Measurements from ENCODE around the gene AKAP6.
"Not testable (repeated sequence)": the region's sequence is repeated elsewhere in the genome, so short reads cannot be mapped to it uniquely, and the experiment has no call there.

AKAP6 gene

DNA sequence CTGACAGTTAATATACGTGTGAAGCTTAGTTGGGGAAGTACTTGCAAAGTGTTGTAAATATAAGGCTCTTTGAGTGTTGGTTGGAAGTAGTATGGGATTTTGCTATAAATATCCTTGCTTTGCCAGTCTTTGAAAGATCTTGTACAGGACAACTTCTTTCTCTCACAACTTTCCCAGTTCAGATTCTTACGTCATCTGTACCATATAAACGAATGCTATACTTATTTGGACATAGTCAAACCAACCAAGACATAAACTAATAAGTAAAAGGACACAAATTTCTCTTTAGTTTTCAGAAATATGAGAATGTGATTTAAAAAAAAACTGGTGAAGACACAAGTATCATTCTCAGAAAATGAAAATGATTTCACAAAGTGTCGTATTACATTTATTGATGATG is 456.5 kb downstream of the AKAP6 start:
- WGBS, 2 experiments (ENCODE audit: insufficient coverage in 2 of 2), result 0 to 40% methylated on average over 1 to 2 of the region's 4 CpGs
- no peaks in the 10 kb centered on the region for H3K9me3 ChIP-seq (ENCODE audit: control insufficient read depth, low read length)
- H3K4me3 ChIP-seq (ENCODE audit: extremely low read depth, insufficient read depth, low read length, poor library complexity, severe bottlenecking), result no peak overlapping the region
- H3K36me3 ChIP-seq (ENCODE audit: control insufficient read depth, insufficient read depth, low read length), result no peaks in the 10 kb centered on the region
- no peak overlapping the region for H3K27ac ChIP-seq (ENCODE audit: low read depth, low read length, severe bottlenecking)
- H3K4me1 ChIP-seq (ENCODE audit: control insufficient read depth, insufficient read depth, low read length, poor library complexity, severe bottlenecking), result no peaks in the 10 kb centered on the region

DNA sequence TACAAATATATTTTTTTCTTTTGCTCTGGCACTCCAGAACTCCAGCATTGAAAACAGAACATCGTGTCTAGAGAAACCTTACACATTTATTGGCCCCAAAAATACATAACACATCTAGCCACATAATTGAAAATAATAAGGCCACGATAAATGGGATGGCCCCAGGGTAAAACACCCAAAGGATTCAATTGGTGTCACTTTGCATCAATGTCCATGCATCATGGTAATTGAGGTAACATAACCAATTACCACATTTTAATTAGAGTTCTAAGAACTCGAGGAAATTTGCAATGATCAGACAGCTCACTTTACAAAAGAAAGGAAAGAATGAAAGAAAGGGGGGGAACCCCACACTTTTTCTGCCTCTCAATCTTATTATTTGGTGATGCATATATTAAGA is 457.8 kb downstream of the AKAP6 start:
- Histone ChIP-seq H3K36me3 (ENCODE audit: control insufficient read depth, insufficient read depth, low read length) (no peaks in the 10 kb centered on the region), H3K27ac (ENCODE audit: low read depth, low read length, severe bottlenecking) (no peak overlapping the region), H3K4me3 (ENCODE audit: extremely low read depth, insufficient read depth, low read length, poor library complexity, severe bottlenecking) (no peak overlapping the region), H3K9me3 (ENCODE audit: control insufficient read depth, low read length) (no peaks in the 10 kb centered on the region), H3K4me1 (ENCODE audit: control insufficient read depth, insufficient read depth, low read length, poor library complexity, severe bottlenecking) (no peaks in the 10 kb centered on the region)
- WGBS, 2 experiments (ENCODE audit: insufficient coverage in 2 of 2), result 75 to 100% methylated on average over 1 to 2 of the region's 3 CpGs

DNA sequence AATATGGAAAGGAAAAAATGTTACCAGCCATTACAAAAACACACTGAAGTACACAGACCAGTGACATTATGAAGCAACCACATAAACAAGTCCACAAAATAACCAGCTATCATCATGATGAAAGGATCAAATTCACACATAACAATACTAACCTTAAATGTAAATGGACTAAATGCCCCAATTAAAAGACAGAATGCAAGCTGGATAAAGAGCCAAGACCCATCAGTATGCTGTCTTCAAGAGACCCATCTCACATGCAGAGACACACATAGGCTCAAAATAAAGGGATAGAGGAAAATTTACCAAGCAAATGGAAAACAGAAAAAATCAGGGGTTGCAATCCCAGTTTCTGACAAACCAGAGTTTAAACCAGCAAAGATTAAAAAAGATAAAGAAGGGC is 463.9 kb downstream of the AKAP6 start:
- not testable (repeated sequence) for H3K9me3 ChIP-seq (ENCODE audit: control insufficient read depth, low read length); H3K36me3 ChIP-seq (ENCODE audit: control insufficient read depth, insufficient read depth, low read length); H3K27ac ChIP-seq (ENCODE audit: low read depth, low read length, severe bottlenecking); H3K4me1 ChIP-seq (ENCODE audit: control insufficient read depth, insufficient read depth, low read length, poor library complexity, severe bottlenecking); H3K4me3 ChIP-seq (ENCODE audit: extremely low read depth, insufficient read depth, low read length, poor library complexity, severe bottlenecking)

DNA sequence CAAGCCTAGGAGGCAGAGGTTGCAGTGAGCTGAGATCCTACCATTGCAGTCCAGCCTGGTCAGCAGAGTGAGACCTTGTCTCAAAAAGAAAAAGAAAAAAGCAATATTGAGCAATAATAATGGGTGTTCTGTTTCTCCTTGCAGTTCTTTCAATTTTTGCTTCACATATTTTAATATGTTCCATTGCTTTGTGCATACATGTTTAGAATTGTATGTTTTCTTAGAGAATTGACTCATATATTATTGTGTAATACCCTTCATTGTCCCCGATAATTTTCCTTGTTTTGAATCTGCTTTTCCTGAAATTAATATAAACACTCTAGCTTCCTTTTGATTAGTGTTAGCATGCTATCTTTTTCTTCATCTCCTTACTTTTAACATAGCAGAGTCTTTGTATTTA is 471.2 kb downstream of the AKAP6 start:
- Histone ChIP-seq H3K9me3 (ENCODE audit: control insufficient read depth, low read length) (peaks cover 6% of the 10 kb centered on the region), H3K4me3 (ENCODE audit: extremely low read depth, insufficient read depth, low read length, poor library complexity, severe bottlenecking) (no peak overlapping the region), H3K36me3 (ENCODE audit: control insufficient read depth, insufficient read depth, low read length) (no peaks in the 10 kb centered on the region), H3K4me1 (ENCODE audit: control insufficient read depth, insufficient read depth, low read length, poor library complexity, severe bottlenecking) (no peaks in the 10 kb centered on the region), H3K27ac (ENCODE audit: low read depth, low read length, severe bottlenecking) (no peak overlapping the region)
- WGBS, 2 experiments (ENCODE audit: insufficient coverage in 2 of 2), result no CpG with 5 or more reads among the region's 1 CpG

DNA sequence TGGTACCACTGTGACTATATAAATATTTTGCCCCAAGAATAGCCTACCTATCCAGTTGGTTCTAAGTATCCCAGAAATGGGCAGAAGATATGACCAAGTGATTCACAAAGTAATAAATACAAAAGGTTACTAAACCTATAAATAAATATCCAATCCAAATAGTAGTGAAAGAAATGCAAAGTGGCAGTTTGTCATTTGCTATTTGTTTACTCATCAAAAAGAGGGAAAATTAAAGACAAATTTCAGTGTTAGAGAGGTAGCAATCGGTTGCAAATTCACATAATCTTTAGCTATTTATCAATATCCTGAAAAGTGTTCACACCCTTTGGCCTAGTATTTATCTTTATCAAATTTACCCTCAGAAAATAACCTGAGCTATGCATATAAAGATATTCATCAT is 473.2 kb downstream of the AKAP6 start:
- WGBS, 2 experiments (ENCODE audit: insufficient coverage in 2 of 2), result no CpG with 5 or more reads among the region's 1 CpG

DNA sequence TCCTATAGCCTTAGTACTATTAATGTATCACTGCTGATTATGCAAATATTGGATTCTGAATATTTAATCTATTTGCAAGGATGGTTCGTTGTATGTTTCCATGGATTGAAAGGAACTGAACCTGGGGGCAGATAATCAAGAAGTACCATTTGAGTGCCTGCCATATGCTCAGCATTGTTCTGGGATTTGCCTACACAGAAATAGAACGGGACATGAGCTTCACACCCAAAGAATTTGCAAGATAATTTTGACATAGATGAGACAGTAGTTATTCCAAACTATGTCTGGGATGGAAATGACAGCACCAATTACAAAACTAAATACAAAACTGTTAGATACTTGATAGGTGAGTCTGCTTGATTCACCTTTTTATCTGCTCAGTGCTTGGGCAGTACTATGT is 476.9 kb downstream of the AKAP6 start:
- Histone ChIP-seq H3K4me1 (ENCODE audit: control insufficient read depth, insufficient read depth, low read length, poor library complexity, severe bottlenecking) (no peaks in the 10 kb centered on the region), H3K9me3 (ENCODE audit: control insufficient read depth, low read length) (peaks cover 6% of the 10 kb centered on the region), H3K36me3 (ENCODE audit: control insufficient read depth, insufficient read depth, low read length) (no peaks in the 10 kb centered on the region), H3K27ac (ENCODE audit: low read depth, low read length, severe bottlenecking) (no peak overlapping the region), H3K4me3 (ENCODE audit: extremely low read depth, insufficient read depth, low read length, poor library complexity, severe bottlenecking) (no peak overlapping the region)
- 80 to 83% methylated on average over 1 of the region's 2 CpGs for WGBS, 2 experiments (ENCODE audit: insufficient coverage in 2 of 2)

More for the DNA sequence above, 473.2 kb downstream of the AKAP6 start:
- Histone ChIP-seq H3K9me3 (ENCODE audit: control insufficient read depth, low read length) (peaks cover 6% of the 10 kb centered on the region), H3K4me1 (ENCODE audit: control insufficient read depth, insufficient read depth, low read length, poor library complexity, severe bottlenecking) (no peaks in the 10 kb centered on the region), H3K4me3 (ENCODE audit: extremely low read depth, insufficient read depth, low read length, poor library complexity, severe bottlenecking) (no peak overlapping the region), H3K36me3 (ENCODE audit: control insufficient read depth, insufficient read depth, low read length) (no peaks in the 10 kb centered on the region), H3K27ac (ENCODE audit: low read depth, low read length, severe bottlenecking) (no peak overlapping the region)

DNA sequence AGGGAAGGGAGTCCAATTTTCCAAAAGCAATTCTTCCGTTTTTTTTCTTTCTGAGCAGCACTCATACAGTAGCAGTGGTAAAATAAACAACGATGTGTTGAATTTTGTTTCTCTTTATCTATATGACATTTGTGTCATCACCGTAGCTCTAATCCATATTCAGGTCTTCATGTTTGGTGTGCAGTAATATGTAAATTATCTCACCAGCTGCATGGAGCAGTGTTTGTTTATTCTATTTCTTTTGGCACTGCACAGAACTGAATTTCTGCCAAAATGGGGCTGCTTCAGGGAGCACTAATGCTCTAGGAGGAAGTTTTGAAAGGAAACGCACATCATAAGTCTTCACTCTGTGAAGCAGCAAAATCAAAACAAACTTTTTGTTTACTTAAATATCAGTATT is 479.5 kb downstream of the AKAP6 start:
- Histone ChIP-seq H3K4me1 (ENCODE audit: control insufficient read depth, insufficient read depth, low read length, poor library complexity, severe bottlenecking) (no peaks in the 10 kb centered on the region), H3K4me3 (ENCODE audit: extremely low read depth, insufficient read depth, low read length, poor library complexity, severe bottlenecking) (no peak overlapping the region), H3K27ac (ENCODE audit: low read depth, low read length, severe bottlenecking) (no peak overlapping the region), H3K36me3 (ENCODE audit: control insufficient read depth, insufficient read depth, low read length) (no peaks in the 10 kb centered on the region), H3K9me3 (ENCODE audit: control insufficient read depth, low read length) (peaks cover 6% of the 10 kb centered on the region)
- no CpG with 5 or more reads among the region's 4 CpGs for WGBS, 2 experiments (ENCODE audit: insufficient coverage in 2 of 2)

DNA sequence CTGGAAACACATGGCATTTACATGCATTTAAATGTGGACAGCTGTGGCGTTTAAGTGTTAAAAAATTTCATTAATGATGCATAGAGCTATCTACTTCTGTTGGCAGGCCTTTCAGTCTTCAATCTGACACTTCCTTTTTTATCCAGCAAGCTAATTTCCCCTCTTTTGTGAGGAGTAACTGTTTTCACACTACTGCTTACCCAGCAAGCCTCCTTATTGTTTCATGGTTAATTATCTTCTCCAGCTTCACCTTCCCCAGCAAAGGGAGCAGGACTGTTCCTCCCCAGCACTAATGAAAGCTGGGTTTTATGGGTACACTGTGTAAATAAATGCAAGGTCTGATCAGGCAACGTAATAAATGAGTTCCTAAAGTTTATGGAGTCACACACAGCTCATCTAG is 480.2 kb downstream of the AKAP6 start:
- no peak overlapping the region for H3K27ac ChIP-seq (ENCODE audit: low read depth, low read length, severe bottlenecking)
- peaks cover under 1% of the 10 kb centered on the region for H3K9me3 ChIP-seq (ENCODE audit: control insufficient read depth, low read length)
- WGBS, 2 experiments (ENCODE audit: insufficient coverage in 2 of 2), result 35 to 75% methylated on average over 1 to 2 of the region's 2 CpGs
- H3K4me1 ChIP-seq (ENCODE audit: control insufficient read depth, insufficient read depth, low read length, poor library complexity, severe bottlenecking), result no peaks in the 10 kb centered on the region
- H3K36me3 ChIP-seq (ENCODE audit: control insufficient read depth, insufficient read depth, low read length), result no peaks in the 10 kb centered on the region
- no peak overlapping the region for H3K4me3 ChIP-seq (ENCODE audit: extremely low read depth, insufficient read depth, low read length, poor library complexity, severe bottlenecking)

DNA sequence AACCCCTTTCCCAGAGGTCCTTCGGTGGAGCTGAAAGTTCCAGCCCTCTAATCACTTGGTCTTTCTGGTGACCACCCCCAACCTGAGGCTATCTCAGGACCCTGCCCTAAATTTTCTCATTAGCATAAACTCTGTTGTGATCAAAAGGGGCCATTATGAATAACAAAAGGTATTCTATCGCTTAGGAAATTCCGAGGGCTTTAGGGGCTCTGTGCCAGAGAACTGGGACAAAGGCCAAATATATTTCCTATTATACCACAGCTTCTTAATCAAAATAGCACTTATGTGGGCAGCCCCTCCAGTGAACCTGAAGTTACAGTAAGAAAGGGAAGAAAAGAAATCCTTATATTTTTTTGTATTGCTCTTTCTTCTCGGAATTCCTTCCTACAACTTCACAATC is 484.3 kb downstream of the AKAP6 start:
- H3K9me3 ChIP-seq (ENCODE audit: control insufficient read depth, low read length), result no peaks in the 10 kb centered on the region
- WGBS, 2 experiments (ENCODE audit: insufficient coverage in 2 of 2), result no CpG with 5 or more reads among the region's 4 CpGs
- no peaks in the 10 kb centered on the region for H3K4me1 ChIP-seq (ENCODE audit: control insufficient read depth, insufficient read depth, low read length, poor library complexity, severe bottlenecking)
- H3K36me3 ChIP-seq (ENCODE audit: control insufficient read depth, insufficient read depth, low read length), result no peaks in the 10 kb centered on the region
- H3K4me3 ChIP-seq (ENCODE audit: extremely low read depth, insufficient read depth, low read length, poor library complexity, severe bottlenecking), result no peak overlapping the region
- H3K27ac ChIP-seq (ENCODE audit: low read depth, low read length, severe bottlenecking), result no peak overlapping the region

DNA sequence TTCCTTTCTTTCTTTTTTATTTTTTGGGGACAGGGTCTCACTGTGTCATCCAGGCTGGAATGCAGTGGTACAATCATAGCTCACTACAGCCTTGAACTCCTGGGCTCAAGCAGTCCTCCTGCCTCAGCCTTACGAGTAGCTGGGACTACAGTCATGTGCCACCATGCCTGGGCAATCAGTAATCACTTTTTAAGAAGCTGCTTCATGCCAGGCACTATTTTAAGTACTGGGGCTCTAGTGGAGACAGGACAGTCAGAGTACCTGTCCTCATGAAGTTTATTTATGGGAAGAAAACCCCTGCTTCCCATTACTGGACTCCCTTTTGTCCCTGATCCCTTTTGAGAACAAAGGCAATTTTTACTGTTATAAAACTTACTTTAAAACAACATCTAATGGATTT is 485.6 kb downstream of the AKAP6 start:
- 60 to 100% methylated on average over 1 of the region's 1 CpG for WGBS, 2 experiments (ENCODE audit: insufficient coverage in 2 of 2)
- Histone ChIP-seq H3K9me3 (ENCODE audit: control insufficient read depth, low read length) (no peaks in the 10 kb centered on the region), H3K4me1 (ENCODE audit: control insufficient read depth, insufficient read depth, low read length, poor library complexity, severe bottlenecking) (no peaks in the 10 kb centered on the region), H3K27ac (ENCODE audit: low read depth, low read length, severe bottlenecking) (no peak overlapping the region), H3K4me3 (ENCODE audit: extremely low read depth, insufficient read depth, low read length, poor library complexity, severe bottlenecking) (no peak overlapping the region), H3K36me3 (ENCODE audit: control insufficient read depth, insufficient read depth, low read length) (no peaks in the 10 kb centered on the region)

DNA sequence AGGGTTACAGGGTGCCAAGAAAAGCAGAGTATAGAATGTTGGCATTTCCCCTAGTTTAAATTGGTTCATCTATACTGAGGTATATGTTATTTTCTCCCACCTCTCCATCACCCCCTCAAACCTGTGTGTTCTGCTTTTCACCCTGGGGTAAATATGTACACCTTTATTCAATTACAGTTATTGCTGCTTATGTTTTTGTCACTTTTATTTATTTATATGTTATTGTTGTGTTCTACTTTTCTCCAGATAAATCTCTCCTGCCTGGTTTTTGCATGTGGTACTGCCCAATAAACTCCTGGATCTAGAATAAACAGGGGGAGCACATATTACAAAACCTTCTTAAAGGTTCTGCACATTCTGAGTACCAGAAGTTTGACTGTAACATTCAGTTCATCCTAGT is 487.5 kb downstream of the AKAP6 start:
- H3K4me1 ChIP-seq (ENCODE audit: control insufficient read depth, insufficient read depth, low read length, poor library complexity, severe bottlenecking), result no peaks in the 10 kb centered on the region
- H3K4me3 ChIP-seq (ENCODE audit: extremely low read depth, insufficient read depth, low read length, poor library complexity, severe bottlenecking), result no peak overlapping the region
- H3K27ac ChIP-seq (ENCODE audit: low read depth, low read length, severe bottlenecking), result no peak overlapping the region
- no peaks in the 10 kb centered on the region for H3K36me3 ChIP-seq (ENCODE audit: control insufficient read depth, insufficient read depth, low read length)
- no peaks in the 10 kb centered on the region for H3K9me3 ChIP-seq (ENCODE audit: control insufficient read depth, low read length)

DNA sequence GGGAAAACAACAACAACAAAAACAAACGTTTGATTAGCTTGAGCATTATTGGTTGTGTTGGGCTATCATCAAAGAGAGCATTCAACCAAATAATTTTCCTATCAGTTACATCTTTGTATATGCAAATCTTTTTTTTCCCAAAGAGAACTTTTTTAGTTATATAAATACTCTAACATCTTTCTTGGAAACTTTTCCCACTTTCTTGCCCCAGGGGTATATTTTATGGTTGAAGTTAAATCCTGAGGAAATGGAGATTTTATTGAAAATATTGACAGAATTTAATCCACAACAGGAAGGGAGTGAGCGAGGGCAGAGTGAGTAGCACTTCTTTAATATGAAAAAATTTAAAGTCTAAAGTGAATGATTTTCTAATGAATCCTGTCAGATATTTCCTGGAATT is 488.7 kb downstream of the AKAP6 start:
- Histone ChIP-seq H3K4me1 (ENCODE audit: control insufficient read depth, insufficient read depth, low read length, poor library complexity, severe bottlenecking) (no peaks in the 10 kb centered on the region), H3K9me3 (ENCODE audit: control insufficient read depth, low read length) (no peaks in the 10 kb centered on the region), H3K36me3 (ENCODE audit: control insufficient read depth, insufficient read depth, low read length) (no peaks in the 10 kb centered on the region), H3K4me3 (ENCODE audit: extremely low read depth, insufficient read depth, low read length, poor library complexity, severe bottlenecking) (no peak overlapping the region), H3K27ac (ENCODE audit: low read depth, low read length, severe bottlenecking) (no peak overlapping the region)
- no CpG with 5 or more reads among the region's 2 CpGs for WGBS, 2 experiments (ENCODE audit: insufficient coverage in 2 of 2)

Measured in mesodermal cell (in vitro differentiated cells).